HEK293 (cell line): Measurements from ENCODE around the gene RNF7.

Source experiments
- CTCF ChIA-PET: fragments of 350-600 bp; formaldehyde crosslinking; extraction: SDS; loops from one replicate; lab custom pipeline; 2021; ENCODE audit warnings: antibody characterized with exemption; lab: Yijun Ruan, JAX
- POLR2A ChIA-PET: fragments of 300-600 bp; formaldehyde crosslinking; extraction: SDS; loops from one replicate; lab custom pipeline; 2020; ENCODE audit warnings: antibody characterized with exemption, inconsistent platforms; lab: Yijun Ruan, JAX
- H3K27ac ChIP-seq: fragments of 200-500 bp; sonication (Bioruptor generic); 2 replicates; pipeline ENCODE4 v1.5.1; 2014; ENCODE audit warnings: low read depth, low read length, control low read depth, inconsistent platforms; ENCODE audit errors: extremely low read depth
- H3K36me3 ChIP-seq, 2 experiments: fragments of 200-500 bp in 1 of 2; sonication (Bioruptor generic) in 1 of 2; 1 replicate in 1 of 2; 2 replicates in 1 of 2; pipeline ENCODE4 v1.5.1; 2014 to 2017; ENCODE audit warnings: inconsistent platforms in 2 of 2, low read length in 2 of 2; ENCODE audit not compliant: control insufficient read depth in 2 of 2, insufficient read depth in 1 of 2
- H3K4me1 ChIP-seq: fragments of 200-500 bp; sonication (Bioruptor generic); 2 replicates; pipeline ENCODE4 v1.5.1; 2014; ENCODE audit warnings: mild to moderate bottlenecking, low read length, inconsistent platforms; ENCODE audit not compliant: control insufficient read depth, insufficient read depth
- H3K4me3 ChIP-seq: 2 replicates; pipeline ENCODE4 v1.5.1; 2011; ENCODE audit warnings: low read depth, mild to moderate bottlenecking, control low read depth, low read length, moderate library complexity
- H3K9me3 ChIP-seq: fragments of 200-500 bp; sonication (Bioruptor generic); 2 replicates; pipeline ENCODE4 v1.5.1; 2014; ENCODE audit warnings: low read depth, low read length, inconsistent platforms; ENCODE audit not compliant: control insufficient read depth, insufficient read depth
- KLF9 ChIP-seq: fragments of 450-650 bp; formaldehyde crosslinking; IDR thresholded peaks from 2 replicates; pipeline ENCODE4 v1.5.1; 2016; ENCODE audit warnings: missing biosample characterization, missing genetic modification characterization, low read depth
- MEIS1 ChIP-seq: sonication (generic); formaldehyde crosslinking; IDR thresholded peaks from 2 replicates; pipeline ENCODE4 v1.8.1; 2022; ENCODE audit warnings: missing genetic modification reagents, mild to moderate bottlenecking, borderline replicate concordance
- ZNF174 ChIP-seq: fragments of 450-650 bp; formaldehyde crosslinking; IDR thresholded peaks from 2 replicates; pipeline ENCODE4 v1.5.0; 2017; ENCODE audit warnings: missing biosample characterization, mild to moderate bottlenecking, missing genetic modification characterization
- ZNF19 ChIP-seq: fragments of 450-650 bp; formaldehyde crosslinking; IDR thresholded peaks from 2 replicates; pipeline ENCODE4; 2016; ENCODE audit warnings: missing biosample characterization, missing genetic modification characterization, low read depth
- ZNF214 ChIP-seq: fragments of 450-650 bp; formaldehyde crosslinking; IDR thresholded peaks from 2 replicates; pipeline ENCODE4 v1.5.1; 2017; ENCODE audit warnings: missing biosample characterization, mild to moderate bottlenecking, missing genetic modification characterization, borderline replicate concordance
- ZNF266 ChIP-seq: fragments of 450-650 bp; formaldehyde crosslinking; IDR thresholded peaks from 2 replicates; pipeline ENCODE4 v1.5.1; 2016; ENCODE audit warnings: missing biosample characterization, missing genetic modification characterization, low read depth
- ZNF292 ChIP-seq: fragments of 450-650 bp; formaldehyde crosslinking; IDR thresholded peaks from 2 replicates; pipeline ENCODE4 v1.5.1; 2016; ENCODE audit warnings: low read depth, missing biosample characterization, missing genetic modification characterization, borderline replicate concordance
- ZNF366 ChIP-seq: fragments of 450-650 bp; formaldehyde crosslinking; conservative IDR thresholded peaks from 2 replicates; pipeline ENCODE4 v1.5.1; 2016; ENCODE audit warnings: missing biosample characterization, missing genetic modification characterization
- ZNF433 ChIP-seq: fragments of 450-650 bp; formaldehyde crosslinking; IDR thresholded peaks from 2 replicates; pipeline ENCODE4 v1.5.1; 2016; ENCODE audit warnings: missing biosample characterization, missing genetic modification characterization, low read depth
- ZNF510 ChIP-seq: fragments of 450-650 bp; formaldehyde crosslinking; IDR thresholded peaks from 2 replicates; pipeline ENCODE4 v1.5.1; 2018; ENCODE audit warnings: mild to moderate bottlenecking, missing genetic modification characterization, missing biosample characterization; ENCODE audit not compliant: insufficient replicate concordance
- ZNF548 ChIP-seq: fragments of 450-650 bp; formaldehyde crosslinking; IDR thresholded peaks from 2 replicates; pipeline ENCODE4 v1.5.1; 2016; ENCODE audit warnings: missing biosample characterization, missing genetic modification characterization
- ZNF555 ChIP-seq: fragments of 450-650 bp; formaldehyde crosslinking; conservative IDR thresholded peaks from 2 replicates; pipeline ENCODE4 v1.5.1; 2017; ENCODE audit warnings: missing biosample characterization, mild to moderate bottlenecking, missing genetic modification characterization, inconsistent platforms
- ZNF561 ChIP-seq: fragments of 450-650 bp; IDR thresholded peaks from 2 replicates; pipeline ENCODE4 v1.5.1; 2018; ENCODE audit warnings: missing biosample characterization, missing genetic modification characterization, borderline replicate concordance
- ZNF571 ChIP-seq: fragments of 450-650 bp; formaldehyde crosslinking; IDR thresholded peaks from 2 replicates; pipeline ENCODE4 v1.5.0; 2017; ENCODE audit warnings: missing biosample characterization, missing genetic modification characterization
- ZSCAN23 ChIP-seq: fragments of 450-650 bp; formaldehyde crosslinking; IDR thresholded peaks from 2 replicates; pipeline ENCODE4 v1.5.1; 2016; ENCODE audit warnings: missing biosample characterization, missing genetic modification characterization
- TF ChIP-seq, protein P1 (sequence below): fragments of 450-650 bp; formaldehyde crosslinking; IDR thresholded peaks from 2 replicates; pipeline ENCODE4; 2016; ENCODE audit warnings: missing biosample characterization, missing genetic modification characterization
- TF ChIP-seq, protein P2 (sequence below): fragments of 450-650 bp; formaldehyde crosslinking; IDR thresholded peaks from 2 replicates; pipeline ENCODE4 v1.5.1; 2016; ENCODE audit warnings: missing biosample characterization, missing genetic modification characterization
- TF ChIP-seq, protein P3 (sequence below): fragments of 450-650 bp; formaldehyde crosslinking; IDR thresholded peaks from 2 replicates; pipeline ENCODE4 v1.5.1; 2016; ENCODE audit warnings: missing biosample characterization, missing genetic modification characterization
- TF ChIP-seq, protein P4 (sequence below): fragments of 450-650 bp; formaldehyde crosslinking; IDR thresholded peaks from 2 replicates; pipeline ENCODE4 v1.5.1; 2016; ENCODE audit warnings: missing biosample characterization, missing genetic modification characterization

The RNF7 gene

DNA sequence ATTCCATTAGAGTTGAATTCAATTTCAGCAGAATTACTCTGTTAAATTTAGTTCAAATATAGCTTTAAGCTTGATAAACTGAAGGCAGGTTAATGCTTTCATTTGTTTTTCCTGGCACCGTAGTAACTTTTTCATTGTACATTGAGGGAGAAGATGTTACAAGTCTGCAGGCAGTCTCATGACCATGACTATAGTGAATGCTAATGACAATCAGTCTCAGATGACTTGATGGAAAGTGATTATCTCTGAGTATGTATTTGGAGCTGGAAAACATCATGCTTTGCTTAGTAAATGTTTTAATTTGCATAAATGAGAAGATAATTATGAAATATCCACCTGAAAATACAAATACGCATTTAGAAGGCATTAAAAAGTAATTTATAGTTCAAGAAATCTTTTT is 16.0 kb upstream of the RNF7 start:
- Histone ChIP-seq H3K4me1 (no peaks in the 10 kb centered on the region), H3K9me3 (no peaks in the 10 kb centered on the region), H3K27ac (no peak overlapping the region), H3K36me3 (no peaks in the 10 kb centered on the region), H3K4me3 (no peak overlapping the region)
- CTCF ChIA-PET = interaction anchor here (0.6 to 1.1 kb wide), 2 partner anchors 12 to 271 kb away, joined by 3 read pairs; no protein-coding TSS in a partner anchor
- TF ChIP-seq, protein P1, sequence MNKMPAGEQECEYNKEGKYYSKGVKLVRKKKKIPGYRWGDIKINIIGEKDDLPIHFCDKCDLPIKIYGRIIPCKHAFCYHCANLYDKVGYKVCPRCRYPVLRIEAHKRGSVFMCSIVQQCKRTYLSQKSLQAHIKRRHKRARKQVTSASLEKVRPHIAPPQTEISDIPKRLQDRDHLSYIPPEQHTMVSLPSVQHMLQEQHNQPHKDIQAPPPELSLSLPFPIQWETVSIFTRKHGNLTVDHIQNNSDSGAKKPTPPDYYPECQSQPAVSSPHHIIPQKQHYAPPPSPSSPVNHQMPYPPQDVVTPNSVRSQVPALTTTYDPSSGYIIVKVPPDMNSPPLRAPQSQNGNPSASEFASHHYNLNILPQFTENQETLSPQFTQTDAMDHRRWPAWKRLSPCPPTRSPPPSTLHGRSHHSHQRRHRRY (tag by site-specific recombination) = no peak
- TF ChIP-seq ZNF174 (tag by site-specific recombination) = no peak
- TF ChIP-seq ZNF366 (tag by site-specific recombination) = no peak
- TF ChIP-seq ZSCAN23 (tag by site-specific recombination) = no peak
- no peak for TF ChIP-seq ZNF510
- TF ChIP-seq ZNF571 = no peak
- no peak for TF ChIP-seq ZNF433 (tag by site-specific recombination)
- no peak for TF ChIP-seq ZNF19 (tag by site-specific recombination)
- TF ChIP-seq ZNF561 (tag by site-specific recombination) = no peak
- TF ChIP-seq ZNF555 (tag by site-specific recombination) = no peak
- TF ChIP-seq ZNF214 (tag by site-specific recombination) = no peak
- TF ChIP-seq, protein P2, sequence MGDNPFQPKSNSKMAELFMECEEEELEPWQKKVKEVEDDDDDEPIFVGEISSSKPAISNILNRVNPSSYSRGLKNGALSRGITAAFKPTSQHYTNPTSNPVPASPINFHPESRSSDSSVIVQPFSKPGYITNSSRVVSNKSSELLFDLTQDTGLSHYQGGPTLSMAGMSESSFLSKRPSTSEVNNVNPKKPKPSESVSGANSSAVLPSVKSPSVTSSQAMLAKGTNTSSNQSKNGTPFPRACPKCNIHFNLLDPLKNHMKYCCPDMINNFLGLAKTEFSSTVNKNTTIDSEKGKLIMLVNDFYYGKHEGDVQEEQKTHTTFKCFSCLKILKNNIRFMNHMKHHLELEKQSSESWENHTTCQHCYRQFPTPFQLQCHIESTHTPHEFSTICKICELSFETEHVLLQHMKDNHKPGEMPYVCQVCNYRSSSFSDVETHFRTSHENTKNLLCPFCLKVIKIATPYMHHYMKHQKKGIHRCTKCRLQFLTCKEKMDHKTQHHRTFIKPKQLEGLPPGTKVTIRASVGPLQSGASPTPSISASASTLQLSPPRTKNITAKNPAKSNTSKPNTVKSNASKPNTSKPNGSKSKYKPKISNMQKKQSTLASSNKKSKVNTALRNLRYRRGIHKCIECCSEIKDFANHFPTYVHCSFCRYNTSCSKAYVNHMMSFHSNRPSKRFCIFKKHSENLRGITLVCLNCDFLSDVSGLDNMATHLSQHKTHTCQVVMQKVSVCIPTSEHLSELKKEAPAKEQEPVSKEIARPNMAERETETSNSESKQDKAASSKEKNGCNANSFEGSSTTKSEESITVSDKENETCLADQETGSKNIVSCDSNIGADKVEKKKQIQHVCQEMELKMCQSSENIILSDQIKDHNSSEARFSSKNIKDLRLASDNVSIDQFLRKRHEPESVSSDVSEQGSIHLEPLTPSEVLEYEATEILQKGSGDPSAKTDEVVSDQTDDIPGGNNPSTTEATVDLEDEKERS = no peak
- TF ChIP-seq ZNF548 (tag by site-specific recombination) = no peak
- POLR2A ChIA-PET = no interaction called here

DNA sequence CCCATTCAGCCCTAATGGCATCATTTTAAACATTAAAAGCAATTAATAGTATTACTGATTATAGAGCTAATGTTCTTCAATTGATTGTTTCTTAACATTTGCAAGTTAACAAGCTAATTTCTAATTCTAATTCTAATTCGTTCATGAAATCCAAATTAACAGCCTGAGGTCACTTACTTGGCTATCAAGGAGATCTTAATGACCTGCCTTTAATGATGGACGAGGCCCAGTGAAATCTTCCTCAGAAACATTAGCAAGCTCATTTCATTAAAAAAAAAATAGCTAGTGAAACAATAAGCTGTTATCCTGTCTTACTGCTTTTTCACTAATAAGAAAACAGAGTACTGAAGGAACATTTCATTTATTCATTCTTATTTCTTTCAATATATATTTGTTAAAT is 15.4 kb upstream of the RNF7 start:
- POLR2A ChIA-PET = no interaction called here
- TF ChIP-seq, protein P3, sequence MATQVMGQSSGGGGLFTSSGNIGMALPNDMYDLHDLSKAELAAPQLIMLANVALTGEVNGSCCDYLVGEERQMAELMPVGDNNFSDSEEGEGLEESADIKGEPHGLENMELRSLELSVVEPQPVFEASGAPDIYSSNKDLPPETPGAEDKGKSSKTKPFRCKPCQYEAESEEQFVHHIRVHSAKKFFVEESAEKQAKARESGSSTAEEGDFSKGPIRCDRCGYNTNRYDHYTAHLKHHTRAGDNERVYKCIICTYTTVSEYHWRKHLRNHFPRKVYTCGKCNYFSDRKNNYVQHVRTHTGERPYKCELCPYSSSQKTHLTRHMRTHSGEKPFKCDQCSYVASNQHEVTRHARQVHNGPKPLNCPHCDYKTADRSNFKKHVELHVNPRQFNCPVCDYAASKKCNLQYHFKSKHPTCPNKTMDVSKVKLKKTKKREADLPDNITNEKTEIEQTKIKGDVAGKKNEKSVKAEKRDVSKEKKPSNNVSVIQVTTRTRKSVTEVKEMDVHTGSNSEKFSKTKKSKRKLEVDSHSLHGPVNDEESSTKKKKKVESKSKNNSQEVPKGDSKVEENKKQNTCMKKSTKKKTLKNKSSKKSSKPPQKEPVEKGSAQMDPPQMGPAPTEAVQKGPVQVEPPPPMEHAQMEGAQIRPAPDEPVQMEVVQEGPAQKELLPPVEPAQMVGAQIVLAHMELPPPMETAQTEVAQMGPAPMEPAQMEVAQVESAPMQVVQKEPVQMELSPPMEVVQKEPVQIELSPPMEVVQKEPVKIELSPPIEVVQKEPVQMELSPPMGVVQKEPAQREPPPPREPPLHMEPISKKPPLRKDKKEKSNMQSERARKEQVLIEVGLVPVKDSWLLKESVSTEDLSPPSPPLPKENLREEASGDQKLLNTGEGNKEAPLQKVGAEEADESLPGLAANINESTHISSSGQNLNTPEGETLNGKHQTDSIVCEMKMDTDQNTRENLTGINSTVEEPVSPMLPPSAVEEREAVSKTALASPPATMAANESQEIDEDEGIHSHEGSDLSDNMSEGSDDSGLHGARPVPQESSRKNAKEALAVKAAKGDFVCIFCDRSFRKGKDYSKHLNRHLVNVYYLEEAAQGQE = no peak
- TF ChIP-seq, protein P4, sequence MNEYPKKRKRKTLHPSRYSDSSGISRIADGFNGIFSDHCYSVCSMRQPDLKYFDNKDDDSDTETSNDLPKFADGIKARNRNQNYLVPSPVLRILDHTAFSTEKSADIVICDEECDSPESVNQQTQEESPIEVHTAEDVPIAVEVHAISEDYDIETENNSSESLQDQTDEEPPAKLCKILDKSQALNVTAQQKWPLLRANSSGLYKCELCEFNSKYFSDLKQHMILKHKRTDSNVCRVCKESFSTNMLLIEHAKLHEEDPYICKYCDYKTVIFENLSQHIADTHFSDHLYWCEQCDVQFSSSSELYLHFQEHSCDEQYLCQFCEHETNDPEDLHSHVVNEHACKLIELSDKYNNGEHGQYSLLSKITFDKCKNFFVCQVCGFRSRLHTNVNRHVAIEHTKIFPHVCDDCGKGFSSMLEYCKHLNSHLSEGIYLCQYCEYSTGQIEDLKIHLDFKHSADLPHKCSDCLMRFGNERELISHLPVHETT (tag by site-specific recombination) = no peak
- TF ChIP-seq MEIS1 = no peak
- no peak for TF ChIP-seq ZNF510
- no peak for TF ChIP-seq ZNF292 (tag by site-specific recombination)
- TF ChIP-seq ZNF266 (tag by site-specific recombination) = no peak
- TF ChIP-seq KLF9 (tag by site-specific recombination) = no peak
- H3K4me1 ChIP-seq = no peaks in the 10 kb centered on the region
- no peaks in the 10 kb centered on the region for H3K36me3 ChIP-seq
- CTCF ChIA-PET = interaction anchor here (0.6 to 1.1 kb wide), 3 partner anchors 10 to 272 kb away, joined by 3 read pairs; no protein-coding TSS in a partner anchor
- no peak overlapping the region for H3K4me3 ChIP-seq
- no peaks in the 10 kb centered on the region for H3K9me3 ChIP-seq
- no peak overlapping the region for H3K27ac ChIP-seq
